IPS-NIHi7 (cell line): Measurements from ENCODE around the gene CASR.

ENCODE experiments used
- DNase-seq: peaks from one replicate; pipeline ENCODE4 v3.0.0; 2012; ENCODE audit warnings: mixed read lengths; ENCODE audit errors: extremely low spot score

Gene CASR

DNA sequence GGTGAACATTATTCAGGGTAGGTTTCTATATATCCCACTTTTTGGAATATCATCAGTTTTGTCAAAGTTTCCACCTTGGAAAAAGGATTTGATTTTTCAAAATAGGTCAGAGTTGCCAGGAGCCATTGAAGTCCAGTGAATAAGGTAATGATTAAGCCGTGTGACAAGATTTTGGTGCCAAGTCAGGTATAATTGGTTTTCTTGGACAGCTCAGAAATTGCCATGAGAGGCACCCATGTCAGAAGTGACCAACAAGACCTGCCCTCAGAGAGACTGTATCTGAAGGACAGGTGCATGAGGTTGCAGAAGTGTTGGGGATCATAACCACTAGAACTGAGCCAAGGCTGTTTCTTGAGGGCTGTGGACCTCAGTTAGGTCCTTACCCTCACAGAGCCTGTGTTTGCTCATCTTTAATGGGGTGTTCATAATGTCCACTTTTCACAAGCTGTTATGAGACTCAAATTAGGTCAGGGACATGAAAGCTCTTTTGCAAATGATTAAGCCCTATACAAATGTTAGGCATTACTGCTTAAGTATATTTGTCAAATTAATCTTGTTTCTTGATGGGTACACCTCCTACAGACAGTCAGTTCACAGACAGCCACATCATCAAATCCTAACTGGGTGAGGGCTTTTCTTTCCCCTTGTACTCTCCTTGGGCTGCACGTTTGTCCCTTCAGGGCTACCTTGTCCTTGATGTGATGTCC, 32.3 kb downstream of the CASR start:
- no peak for DNase-seq

DNA sequence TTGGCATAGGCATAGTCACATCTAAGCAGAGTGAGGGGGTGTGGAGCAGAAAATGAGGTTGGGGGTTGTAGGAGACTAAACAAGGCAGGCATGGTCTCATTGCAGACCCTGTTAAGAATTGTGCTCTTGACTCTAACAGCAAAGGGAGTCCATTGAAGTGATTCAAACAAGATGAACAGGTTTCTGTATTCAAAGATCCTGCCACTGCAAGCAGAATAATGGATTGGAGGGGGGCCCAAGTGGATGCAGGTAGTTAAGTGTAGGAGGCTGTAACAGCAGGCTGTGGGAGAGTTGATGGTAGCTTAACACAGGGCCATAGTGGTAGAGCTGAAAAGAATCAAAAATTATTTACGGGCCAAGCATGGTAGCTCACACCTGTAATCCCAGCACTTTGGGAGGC, 34.4 kb downstream of the CASR start:
- DNase-seq, result no peak

DNA sequence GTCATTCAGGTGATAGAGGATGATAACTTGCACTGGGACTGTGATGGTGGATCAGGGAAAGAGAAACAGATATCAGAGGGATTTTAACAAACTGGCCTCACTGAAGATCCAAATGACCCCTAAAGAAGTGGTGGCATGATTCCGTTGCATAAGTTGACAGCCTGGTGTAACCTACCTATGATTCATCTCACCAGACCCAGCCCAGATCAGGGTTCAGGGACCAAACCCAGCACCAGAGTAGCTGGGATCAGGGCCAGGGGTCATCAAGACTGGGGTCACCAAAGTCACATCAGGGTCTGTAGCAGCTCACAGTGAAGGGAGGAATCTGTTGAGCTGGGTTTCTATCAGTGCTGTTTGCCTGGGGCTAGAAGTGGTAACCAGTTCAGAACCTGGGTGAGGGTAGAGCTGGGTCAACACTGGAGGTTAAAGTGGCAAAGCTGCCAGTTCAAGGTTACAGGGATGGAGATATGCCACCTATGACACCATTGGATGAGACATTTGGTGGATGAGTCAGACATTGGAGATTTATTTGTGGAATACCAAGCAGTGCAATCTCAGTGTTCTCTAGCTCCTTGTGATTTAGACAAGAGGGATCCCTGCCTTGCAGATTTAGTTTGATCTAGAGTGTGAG, 35.9 kb downstream of the CASR start:
- no peak for DNase-seq

DNA sequence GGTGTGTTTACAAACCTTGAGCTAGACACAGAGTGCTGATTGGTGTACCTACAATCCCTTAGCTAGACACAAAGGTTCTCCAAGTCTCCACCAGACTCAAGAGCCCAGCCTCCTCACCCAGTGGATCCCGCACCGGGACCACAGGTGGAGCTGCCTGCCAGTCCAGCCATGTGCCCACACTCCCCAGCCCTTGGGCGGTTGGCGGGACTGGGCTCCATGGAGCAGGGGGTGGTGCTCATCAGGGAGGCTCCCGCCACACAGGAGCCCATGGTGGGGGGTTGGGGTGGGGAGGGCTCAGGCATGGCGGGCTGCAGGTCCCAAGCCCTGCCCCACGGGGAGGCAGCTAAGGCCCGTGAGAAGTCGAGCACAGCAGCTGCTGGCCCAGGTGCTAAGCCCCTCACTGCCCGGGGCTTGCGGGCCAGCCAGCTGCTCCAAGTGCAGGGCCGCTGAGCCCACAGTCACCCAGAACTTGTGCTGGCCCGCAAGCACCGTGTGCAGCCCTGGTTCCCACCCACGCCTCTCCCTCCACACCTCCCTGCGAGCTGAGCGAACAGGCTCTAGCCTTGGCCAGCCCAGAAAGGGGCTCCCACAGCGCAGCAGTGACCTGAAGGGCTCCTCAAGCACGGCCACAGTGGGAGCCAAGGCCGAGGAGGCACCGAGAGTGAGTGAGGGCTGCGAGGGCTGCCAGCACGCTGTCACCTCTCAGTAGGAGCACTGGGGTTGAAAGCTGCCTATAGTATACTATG, 43.7 kb downstream of the CASR start:
- no peak for DNase-seq

DNA sequence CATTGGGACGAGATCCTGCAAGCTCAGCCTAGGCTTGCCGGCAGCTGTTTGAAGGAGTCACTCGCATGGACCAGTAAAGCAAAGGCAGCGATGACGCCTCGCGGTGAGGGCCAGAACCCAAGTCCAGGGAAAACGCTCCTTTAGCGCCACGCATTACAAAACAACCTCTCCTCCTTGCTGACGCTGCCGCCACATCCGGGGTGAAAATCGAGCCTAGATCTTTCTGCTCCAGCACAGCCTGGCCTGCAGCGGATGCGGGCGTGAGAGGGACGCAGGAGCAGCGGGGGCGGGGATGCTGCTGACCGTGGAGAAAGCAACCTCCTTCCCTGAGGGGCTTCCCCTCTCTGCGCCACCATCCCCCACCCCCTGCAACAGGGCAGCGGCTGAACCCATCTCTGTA, 46.7 kb downstream of the CASR start:
- DNase-seq, result no peak

DNA sequence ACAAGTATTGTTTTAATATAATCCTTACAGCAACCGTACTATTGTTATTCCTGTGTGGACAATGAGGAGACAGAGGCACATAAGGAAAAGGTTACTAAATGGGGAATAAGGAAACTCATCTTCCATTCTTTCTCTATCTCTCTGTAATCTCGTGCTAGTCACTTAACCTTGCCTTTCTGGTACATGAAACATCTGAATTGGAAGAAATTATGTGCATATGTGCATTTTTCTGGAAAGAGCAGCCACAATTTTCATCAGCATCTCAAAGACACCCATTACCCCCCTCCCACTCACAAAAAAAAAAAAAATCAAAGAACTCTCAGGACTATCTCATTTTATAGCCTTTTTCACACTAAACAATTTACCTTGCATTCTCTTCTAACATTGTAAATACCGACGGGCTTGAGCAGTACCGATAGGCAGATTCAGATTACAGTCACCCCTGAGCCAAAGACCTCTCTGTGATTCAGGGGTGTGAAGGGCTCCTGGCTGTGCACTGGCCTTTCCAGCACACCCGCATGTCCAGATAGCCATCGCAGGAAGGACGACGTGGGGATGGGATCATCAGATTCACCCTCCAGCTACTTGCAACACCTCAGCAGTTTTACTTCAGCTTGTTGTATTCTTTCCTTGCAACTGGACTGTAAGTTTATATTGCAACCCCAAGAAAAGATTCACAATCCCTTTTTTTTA, 48.1 kb downstream of the CASR start:
- DNase-seq, result no peak

DNA sequence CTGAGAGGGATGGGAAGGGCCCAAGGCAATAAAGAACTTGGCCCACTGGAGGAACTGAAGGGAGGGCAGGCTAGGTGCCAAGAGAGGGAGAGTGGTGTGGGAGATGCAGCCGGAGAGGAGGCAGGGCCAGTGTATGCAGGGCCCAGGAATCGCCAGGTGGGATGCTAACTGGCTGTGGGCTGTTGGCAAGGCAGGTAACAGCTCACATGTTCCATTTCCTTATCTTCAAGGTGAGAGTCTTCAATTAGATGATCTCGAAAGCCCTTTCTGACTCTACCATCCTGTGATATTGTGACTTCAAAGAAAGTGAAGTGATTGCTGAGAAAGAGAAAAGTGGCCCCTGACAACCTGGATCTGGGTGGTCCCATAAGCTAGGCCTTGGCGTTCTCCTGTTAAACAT, 49.0 kb downstream of the CASR start:
- DNase-seq, result no peak

DNA sequence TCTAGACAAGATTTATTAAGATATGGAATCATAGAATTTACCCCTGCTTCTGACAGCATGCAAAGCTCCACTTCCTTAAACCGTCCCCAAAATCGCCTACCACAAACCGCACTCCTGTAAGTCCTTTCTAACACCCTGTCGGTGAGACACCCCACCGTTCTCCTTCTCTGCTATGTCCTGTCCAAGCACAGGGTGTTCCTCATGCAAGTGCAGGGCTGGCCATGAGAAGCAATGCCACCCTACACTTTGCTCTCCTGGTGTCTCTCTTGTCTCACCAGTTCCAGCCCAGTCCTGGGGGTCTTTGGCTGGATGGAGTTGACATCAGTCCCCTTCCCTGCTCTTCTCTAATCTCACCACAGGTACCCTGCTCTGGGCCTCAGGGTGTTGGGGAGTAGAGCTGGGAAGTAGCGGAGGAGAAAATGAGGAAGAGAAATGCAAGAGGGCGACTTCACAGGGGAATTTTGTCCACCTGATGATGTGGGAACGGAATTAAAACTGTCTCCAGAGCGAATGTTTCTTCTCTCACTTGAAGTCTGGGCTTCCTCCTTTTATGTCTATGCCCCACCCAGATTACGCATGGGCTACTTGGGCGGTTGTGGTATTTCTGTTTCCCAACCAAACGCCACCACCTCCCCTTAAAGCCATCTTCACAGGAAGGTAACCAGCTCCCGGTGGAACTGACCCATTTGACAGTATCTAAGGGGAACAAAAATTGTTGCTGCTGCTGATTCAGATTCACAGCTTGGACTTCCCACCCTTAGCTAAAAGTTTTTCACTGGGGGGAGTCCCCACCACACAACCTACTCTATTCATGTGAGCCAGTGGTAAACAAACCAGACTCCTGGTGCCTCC, 49.9 kb downstream of the CASR start:
- no peak for DNase-seq

DNA sequence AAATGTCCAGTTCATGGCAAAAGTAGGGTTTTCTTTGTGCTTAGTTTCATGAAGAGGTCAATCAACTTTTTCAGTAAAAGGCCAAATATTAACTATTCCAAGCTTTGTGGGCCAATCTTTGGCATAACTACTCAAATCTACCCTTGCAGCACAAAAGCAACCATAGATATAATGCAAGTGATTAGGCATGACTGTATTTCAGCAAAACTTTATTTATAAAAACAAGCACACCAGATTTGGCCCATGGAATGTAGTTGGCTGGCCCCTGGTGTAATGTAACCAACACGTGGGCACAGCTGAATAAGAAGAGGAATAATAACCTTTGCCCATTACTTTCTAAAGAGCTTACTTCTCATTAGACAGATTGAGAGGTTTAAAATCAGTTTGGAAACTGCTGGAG, 50.6 kb downstream of the CASR start:
- no peak for DNase-seq

DNA sequence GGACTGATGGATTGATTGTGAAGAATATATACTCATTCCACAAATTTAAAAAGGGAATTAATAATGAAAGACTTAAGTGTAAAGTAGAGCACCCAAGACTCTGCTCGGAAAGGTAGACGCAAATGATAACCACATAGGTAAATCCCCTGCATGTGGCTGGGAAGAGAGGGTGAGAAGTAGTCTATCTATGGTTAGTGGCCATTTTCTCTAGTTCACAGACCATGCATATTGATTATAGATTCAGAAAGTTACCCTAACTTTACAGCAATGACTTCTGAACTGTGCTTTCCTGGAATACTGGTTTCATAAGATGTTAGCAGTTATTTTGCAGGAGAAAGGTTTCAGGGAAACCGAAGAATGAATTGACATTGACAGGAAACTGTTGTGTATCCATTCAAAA, 51.7 kb downstream of the CASR start:
- DNase-seq, result no peak

DNA sequence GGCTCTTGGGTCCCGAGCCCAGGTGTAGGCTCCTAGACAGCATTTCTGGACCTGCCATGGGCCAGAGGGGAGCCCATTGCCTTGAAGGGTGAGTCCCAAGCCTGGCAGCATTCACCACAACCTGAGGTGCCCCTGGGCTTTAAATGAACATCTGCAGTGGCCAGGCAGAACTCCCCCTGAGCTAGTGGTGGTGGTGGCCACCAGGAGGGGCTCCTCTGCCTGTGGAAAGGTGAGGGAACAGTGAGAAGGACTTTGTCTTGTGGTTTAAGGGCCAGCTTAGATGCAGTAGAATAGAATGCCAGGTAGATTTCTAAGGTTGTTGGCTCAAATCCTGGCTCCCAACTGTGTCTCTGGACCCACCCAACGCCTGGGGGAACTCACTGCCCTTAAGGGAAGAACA, 55.6 kb downstream of the CASR start:
- no peak for DNase-seq

DNA sequence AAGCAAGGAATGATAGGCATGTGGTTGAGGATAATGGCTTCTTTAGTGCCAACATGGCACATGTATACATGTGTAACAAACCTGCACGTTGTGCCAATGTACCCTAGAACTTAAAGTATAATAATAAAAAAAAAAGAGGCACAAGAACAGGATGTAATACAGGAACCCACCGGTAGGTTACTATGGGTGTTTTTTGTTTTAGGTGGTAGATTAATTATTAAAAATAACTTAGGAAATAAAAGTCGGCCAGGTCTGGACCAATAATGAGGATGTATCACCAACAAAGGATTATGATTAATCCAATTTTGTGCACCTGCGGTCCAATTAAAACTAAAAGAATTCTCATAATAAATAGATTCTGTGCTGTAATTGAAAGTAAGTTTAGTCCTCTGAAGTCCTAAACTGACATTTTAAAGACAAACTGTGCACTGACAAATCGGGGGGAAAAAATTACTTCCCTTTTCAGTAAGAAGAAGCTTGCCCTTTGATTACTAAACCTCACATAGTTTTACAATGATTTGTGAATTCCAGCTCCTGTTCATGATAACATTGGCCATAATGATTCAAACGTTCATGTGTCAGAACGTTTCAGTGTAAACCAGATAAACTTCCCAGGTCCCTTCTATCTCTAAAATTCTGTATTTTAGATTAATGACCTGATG, 62.2 kb downstream of the CASR start:
- no peak for DNase-seq

DNA sequence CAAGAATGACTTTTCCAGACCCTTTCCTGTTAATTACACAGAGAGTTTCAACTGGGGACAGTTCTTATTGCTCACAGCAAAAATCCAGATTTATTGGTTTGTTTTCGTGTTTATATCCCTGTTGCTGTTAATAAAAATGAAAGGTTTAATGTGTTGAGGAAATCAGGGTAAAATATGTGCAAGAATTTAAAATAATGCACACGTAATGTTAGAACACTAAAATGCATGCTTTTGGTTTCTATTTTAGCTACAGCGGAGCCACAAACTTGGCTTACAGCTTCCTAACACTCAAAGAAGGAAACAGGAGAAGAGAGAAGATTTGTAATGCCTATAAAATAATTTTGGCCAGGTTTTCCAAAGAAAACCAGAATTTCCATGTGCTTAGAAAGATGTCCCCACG, 62.7 kb downstream of the CASR start:
- DNase-seq, result no peak

DNA sequence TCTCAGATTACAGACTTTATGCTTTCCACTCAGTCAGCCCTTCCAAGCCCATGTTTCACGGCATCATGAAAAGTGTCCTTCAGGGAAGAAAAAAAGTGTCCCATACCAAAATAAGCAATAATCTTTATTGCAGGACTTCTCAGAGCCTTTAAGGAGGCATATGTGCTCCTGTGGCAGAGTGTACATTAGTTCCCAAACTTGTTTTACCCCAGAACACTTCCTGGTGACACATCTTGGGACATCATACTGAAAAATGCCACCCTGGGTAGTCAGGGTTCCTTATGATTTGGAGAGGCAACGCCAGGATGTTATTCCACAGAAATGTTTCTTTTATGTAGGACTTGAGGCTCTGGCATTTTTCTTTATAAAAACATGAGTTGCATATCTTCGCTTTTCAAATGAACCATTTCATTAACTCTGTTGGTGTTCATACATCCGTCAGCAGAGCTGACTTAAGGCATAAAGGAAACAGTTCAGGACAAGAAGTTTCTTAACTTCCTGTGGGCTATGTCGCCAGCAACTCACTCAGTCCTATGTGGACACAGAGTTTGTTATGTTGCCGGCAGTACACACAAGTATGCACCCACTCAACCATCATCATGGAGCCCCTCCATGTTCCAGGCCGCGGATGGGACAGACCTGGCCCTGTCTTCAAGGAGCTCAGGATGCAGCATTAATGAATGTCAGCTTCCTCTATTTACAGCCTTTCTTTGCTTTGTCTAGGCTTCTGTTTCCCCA, 63.8 kb downstream of the CASR start:
- no peak for DNase-seq

DNA sequence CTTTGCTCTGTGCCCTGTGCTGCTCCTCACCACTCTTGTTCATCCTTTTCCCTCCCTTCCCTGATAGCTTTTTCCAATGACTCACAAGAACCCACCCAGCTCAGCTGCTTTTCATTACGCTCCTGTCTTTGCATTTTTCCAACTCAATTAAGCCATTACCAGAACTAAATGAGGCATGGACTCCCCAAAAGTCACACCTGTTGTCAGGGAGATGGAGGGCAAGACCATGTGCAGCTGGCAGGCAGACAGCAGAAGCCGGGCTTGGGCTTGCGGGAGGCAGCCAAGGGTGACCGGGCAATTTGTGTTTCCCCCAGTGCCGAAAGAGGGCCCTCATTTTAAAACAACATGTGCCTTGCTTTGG, 64.3 kb downstream of the CASR start:
- DNase-seq, result no peak

DNA sequence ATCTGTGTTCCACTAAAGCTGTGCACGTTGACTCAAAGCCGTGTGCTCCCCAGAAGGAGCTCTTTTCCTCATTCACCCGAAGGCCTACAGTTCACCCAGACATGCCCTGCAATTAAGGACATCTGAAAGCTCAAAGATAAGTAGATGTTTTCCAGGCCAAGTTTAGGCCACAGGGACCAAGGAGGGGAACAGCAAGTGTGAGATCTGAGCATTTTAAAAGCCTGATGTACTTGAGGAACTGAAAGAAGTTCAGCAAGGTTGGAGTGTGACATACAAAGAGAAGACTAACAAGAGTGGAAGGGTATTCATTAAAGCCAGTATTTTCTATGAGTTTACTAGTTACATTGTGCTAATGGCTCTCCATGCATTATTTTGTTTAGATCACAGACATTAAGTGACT, 68.0 kb downstream of the CASR start:
- DNase-seq, result no peak

DNA sequence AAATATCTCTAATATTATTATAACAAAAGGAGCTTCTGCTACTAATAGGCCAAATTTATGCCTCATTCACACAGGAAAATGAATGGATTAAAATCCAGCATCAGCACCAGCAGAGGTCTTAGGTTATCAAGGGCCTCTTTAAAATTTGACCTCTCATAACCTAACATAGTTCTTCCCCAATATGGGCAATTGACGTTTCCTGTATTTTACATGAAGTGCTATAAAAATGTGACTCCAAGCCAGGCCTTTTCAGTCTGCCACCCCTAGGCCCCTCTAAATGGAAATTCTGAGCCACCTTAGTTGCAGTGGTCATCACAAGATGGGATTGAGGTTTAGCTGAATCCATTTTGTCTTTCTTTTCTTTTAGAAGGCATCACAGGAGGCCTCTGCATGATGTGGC, 70.1 kb downstream of the CASR start:
- no peak for DNase-seq

DNA sequence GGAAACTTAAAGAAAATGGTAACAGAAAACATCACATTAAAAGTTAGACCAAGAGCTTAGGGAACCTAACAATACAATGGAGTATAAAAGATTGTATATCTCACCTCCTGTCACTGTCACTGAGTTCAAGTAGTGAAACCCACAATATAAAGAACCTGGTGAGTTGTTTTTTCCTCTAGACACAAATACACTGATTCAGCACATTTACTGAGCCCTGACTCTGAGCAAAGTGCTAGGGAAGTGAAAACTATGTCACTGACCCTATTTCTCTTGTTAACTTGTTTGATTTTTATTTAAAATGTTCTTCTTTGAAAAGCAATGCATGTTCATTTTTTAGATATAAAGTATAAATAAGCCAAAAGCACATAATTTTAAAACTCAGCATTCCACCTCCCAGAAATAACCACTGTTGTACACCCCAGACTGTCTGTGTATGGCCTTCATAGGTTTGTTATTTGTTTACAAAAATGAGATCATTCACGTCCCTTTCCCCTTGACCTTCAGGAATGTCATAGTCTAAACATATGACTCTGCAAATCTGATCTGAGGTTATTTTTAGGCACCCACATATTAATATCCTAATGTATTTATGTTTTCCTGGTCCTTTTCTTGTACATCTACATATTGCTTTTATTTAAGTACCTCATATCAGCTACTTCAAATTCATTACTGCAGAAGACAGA, 72.4 kb downstream of the CASR start:
- DNase-seq, result no peak

DNA sequence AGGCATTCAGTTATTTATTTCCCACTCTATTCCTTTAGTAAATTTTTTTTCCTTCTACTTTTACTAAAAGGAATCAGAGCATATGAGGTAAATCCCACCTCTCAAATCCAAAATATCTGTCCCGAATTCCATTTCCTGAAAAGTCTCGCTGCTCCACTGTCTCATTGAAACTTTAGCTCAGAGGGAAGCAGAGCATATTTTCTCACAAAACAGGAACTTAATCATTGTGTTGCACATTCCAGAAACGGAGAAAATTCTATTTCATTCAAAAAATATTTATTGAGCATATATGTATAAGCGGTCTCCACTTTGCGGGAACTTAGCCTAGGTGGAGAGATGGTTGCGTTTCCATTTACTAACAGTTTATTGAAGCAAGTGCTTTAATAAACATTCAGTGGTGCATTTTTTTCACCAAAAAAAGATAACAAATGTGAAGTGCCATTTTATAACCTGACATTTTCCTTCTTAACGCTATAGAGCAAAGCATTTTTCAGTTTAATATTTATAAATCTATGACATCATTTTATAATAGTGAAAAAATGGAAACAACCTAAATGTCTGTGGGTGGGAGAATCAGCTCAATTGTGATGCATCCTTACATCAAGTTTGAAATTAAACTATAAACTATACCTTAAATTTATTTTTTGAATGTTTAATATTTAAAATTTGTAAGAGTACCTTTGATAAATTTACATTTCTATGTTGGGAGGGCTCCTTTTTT, 74.3 kb downstream of the CASR start:
- no peak for DNase-seq
